Measurements from ENCODE around the gene MYBPC3. TPM values are rescaled to one million over a fixed set of nuclear protein-coding genes. Genes with fewer than 3 reads are reported as not detected.

MYBPC3 gene
- total RNA-seq, 4 donors from 2014 or later = not detected

DNA sequence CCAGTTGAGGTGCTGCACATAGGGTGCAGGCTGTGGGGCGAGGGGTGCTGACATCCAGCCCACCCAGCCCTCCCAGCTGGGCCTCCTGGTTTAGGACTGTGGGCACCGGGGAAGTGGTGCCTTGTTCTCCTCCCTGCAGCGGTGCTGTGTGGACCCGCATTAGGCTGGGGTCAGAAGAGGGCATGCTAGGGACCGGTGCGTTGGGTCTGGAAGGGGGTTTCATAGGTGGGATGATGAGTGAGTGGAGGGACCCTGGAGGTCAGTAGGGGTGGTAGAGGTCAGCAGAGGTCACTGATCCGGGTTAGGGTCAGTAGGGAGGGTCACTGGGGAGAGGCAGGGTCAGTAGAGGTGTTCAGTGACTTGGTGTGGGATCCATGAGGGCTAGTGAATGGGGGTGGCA lies 6.7 kb upstream of the MYBPC3 start:
- DNase-seq = no peak
- in situ Hi-C loops (cut with MboI; ENCODE audit: low pct_ligation_motif_present in 1 of 4, low pct_unique_long_range_greater_than_20kb in 1 of 4, low sequenced_read_pairs in 3 of 4) (loop anchor here in 1 of 4 donors (25.0 kb wide), 1 partner anchor 172 kb away; the partner anchor contains the start of genes ARFGAP2 and PACSIN3), intact Hi-C loops (cut with DNase I; ENCODE audit: low total_unique reads) (loop anchor here (5.0 kb wide), 2 partner anchors 182 to 467 kb away; partner anchors contain the start of gene ARFGAP2)
- TF ChIP-seq, protein P1, sequence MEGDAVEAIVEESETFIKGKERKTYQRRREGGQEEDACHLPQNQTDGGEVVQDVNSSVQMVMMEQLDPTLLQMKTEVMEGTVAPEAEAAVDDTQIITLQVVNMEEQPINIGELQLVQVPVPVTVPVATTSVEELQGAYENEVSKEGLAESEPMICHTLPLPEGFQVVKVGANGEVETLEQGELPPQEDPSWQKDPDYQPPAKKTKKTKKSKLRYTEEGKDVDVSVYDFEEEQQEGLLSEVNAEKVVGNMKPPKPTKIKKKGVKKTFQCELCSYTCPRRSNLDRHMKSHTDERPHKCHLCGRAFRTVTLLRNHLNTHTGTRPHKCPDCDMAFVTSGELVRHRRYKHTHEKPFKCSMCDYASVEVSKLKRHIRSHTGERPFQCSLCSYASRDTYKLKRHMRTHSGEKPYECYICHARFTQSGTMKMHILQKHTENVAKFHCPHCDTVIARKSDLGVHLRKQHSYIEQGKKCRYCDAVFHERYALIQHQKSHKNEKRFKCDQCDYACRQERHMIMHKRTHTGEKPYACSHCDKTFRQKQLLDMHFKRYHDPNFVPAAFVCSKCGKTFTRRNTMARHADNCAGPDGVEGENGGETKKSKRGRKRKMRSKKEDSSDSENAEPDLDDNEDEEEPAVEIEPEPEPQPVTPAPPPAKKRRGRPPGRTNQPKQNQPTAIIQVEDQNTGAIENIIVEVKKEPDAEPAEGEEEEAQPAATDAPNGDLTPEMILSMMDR (IDR thresholded peaks at IDR 0.05) = no peak
- TF ChIP-seq EP300 (IDR thresholded peaks at IDR 0.05; ENCODE audit: low read depth) (no peak), POLR2AphosphoS5 (IDR thresholded peaks at IDR 0.05) (no peak), POLR2A (IDR thresholded peaks at IDR 0.05) (no peak)
- no peaks in the 10 kb centered on the region for H3K27me3 ChIP-seq
- 83 to 93% methylated on average over 5 to 7 of the region's 7 CpGs for WGBS, 2 donors (ENCODE audit: low coverage in 1 of 2)
- H3K27ac ChIP-seq = no peak overlapping the region
- H3K36me3 ChIP-seq = no peaks in the 10 kb centered on the region
- H3K4me1 ChIP-seq = peaks cover 0 to 10% (median 5%) of the 10 kb centered on the region in 4 donors
- H3K4me3 ChIP-seq = no peak overlapping the region
- H3K9me3 ChIP-seq = no peaks in the 10 kb centered on the region

DNA sequence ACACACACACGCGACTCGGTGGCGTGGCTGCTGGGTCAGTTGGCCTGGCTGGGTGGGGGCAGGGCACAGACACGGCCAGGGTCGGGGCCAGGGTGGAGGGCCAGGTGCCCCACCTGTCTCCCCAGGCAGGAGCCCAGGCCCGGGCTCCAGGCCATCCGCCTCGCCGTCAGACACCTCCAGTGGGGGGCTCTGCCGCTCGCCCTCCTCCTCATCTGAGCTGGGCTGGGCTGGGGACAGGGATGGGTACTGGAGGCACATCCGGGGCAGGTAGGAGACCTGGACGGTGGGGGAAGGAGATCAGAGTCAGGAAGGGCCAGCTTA lies 6.2 kb upstream of the MYBPC3 start:
- intact Hi-C loops (cut with DNase I; ENCODE audit: low total_unique reads) = loop anchor here (5.0 kb wide), 2 partner anchors 181 to 466 kb away; partner anchors contain the start of gene ARFGAP2
- in situ Hi-C loops (cut with MboI; ENCODE audit: low pct_ligation_motif_present in 1 of 4, low pct_unique_long_range_greater_than_20kb in 1 of 4, low sequenced_read_pairs in 3 of 4) = loop anchor here in 1 of 4 donors (25.0 kb wide), 1 partner anchor 171 kb away; the partner anchor contains the start of genes ARFGAP2 and PACSIN3
- 88 to 100% methylated on average over 1 to 14 of the region's 14 CpGs for WGBS, 2 donors (ENCODE audit: low coverage in 1 of 2)

DNA sequence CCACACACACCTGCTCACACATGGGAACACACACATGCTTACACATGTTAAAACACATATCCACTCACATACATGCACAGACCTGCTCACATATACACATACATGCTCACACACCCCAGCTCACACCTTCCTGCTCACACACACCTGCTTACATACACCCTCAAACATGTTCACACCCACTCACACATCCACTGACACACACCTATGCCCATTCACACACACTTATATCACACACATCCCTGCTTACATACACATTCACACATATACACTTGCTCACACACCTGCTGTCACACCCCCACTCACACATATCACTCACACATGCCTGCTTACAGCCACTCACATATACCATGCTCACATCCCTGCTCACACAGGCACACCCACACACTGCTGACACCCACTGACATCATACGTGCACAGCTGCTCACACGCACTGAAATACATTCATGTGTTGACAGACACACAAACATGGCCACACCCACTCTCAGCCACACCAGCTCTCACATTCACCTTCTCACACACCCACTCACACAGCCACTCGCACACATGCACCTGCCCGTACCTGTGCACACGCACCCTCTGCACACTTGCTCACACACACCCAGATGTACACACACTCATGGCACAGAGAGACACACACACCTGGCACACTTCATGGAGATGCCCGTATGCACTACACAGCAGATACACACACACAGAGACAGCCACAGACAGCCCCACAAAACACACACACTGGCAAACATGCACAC lies 5.7 kb upstream of the MYBPC3 start:
- in situ Hi-C loops (cut with MboI; ENCODE audit: low pct_ligation_motif_present in 1 of 4, low pct_unique_long_range_greater_than_20kb in 1 of 4, low sequenced_read_pairs in 3 of 4) (loop anchor here in 1 of 4 donors (25.0 kb wide), 1 partner anchor 171 kb away; the partner anchor contains the start of genes ARFGAP2 and PACSIN3), intact Hi-C loops (cut with DNase I; ENCODE audit: low total_unique reads) (loop anchor here (5.0 kb wide), 2 partner anchors 181 to 466 kb away; partner anchors contain the start of gene ARFGAP2)
- no peak for TF ChIP-seq EP300 (IDR thresholded peaks at IDR 0.05; ENCODE audit: low read depth)
- no peak for TF ChIP-seq POLR2AphosphoS5 (IDR thresholded peaks at IDR 0.05)
- TF ChIP-seq, protein P1 (IDR thresholded peaks at IDR 0.05) = no peak
- Histone ChIP-seq H3K27ac (no peak overlapping the region), H3K36me3 (no peaks in the 10 kb centered on the region), H3K4me1 (peaks cover 0 to 10% (median 5%) of the 10 kb centered on the region in 4 donors), H3K4me3 (no peak overlapping the region), H3K27me3 (no peaks in the 10 kb centered on the region), H3K9me3 (no peaks in the 10 kb centered on the region)
- 67 to 87% methylated on average over 1 to 6 of the region's 6 CpGs for WGBS, 2 donors (ENCODE audit: low coverage in 1 of 2)
- no peak for DNase-seq

More for the DNA sequence above, 6.2 kb upstream of the MYBPC3 start:
- no peak for DNase-seq
- Histone ChIP-seq H3K27me3 (no peaks in the 10 kb centered on the region), H3K4me1 (peaks cover 0 to 10% (median 5%) of the 10 kb centered on the region in 4 donors), H3K9me3 (no peaks in the 10 kb centered on the region), H3K36me3 (no peaks in the 10 kb centered on the region), H3K27ac (no peak overlapping the region), H3K4me3 (no peak overlapping the region)
- TF ChIP-seq EP300 (IDR thresholded peaks at IDR 0.05; ENCODE audit: low read depth) = no peak
- TF ChIP-seq POLR2A (IDR thresholded peaks at IDR 0.05) = no peak
- no peak for TF ChIP-seq POLR2AphosphoS5 (IDR thresholded peaks at IDR 0.05)
- TF ChIP-seq, protein P1 (IDR thresholded peaks at IDR 0.05) = no peak

DNA sequence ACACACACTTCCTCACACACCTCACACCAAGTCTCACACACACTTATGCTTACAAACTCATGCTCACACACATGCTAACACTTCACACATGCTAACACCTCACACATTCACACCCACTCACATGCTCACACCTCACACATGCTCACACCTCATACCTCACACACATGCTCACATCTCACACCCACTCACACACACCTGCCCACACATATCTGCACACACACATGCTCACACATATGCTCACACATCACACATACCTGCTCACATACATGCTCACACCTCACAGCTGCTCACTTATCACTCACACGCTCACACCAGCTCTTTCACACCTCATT lies 4.5 kb upstream of the MYBPC3 start:
- Histone ChIP-seq H3K4me3 (no peak overlapping the region), H3K4me1 (peaks cover 0 to 10% (median 5%) of the 10 kb centered on the region in 4 donors), H3K27me3 (no peaks in the 10 kb centered on the region), H3K36me3 (no peaks in the 10 kb centered on the region), H3K27ac (no peak overlapping the region), H3K9me3 (no peaks in the 10 kb centered on the region)
- intact Hi-C loops (cut with DNase I; ENCODE audit: low total_unique reads) = loop anchor here (5.0 kb wide), 2 partner anchors 180 to 465 kb away; partner anchors contain the start of gene ARFGAP2
- in situ Hi-C loops (cut with MboI; ENCODE audit: low pct_ligation_motif_present in 1 of 4, low pct_unique_long_range_greater_than_20kb in 1 of 4, low sequenced_read_pairs in 3 of 4) = loop anchor here in 1 of 4 donors (25.0 kb wide), 1 partner anchor 170 kb away; the partner anchor contains the start of genes ARFGAP2 and PACSIN3
- no peak for DNase-seq
- whole genome bisulfite sequencing, 2 donors (ENCODE audit: low coverage in 1 of 2) = 80 to 97% methylated on average over 1 of the region's 1 CpG
- no peak for TF ChIP-seq POLR2A (IDR thresholded peaks at IDR 0.05)
- no peak for TF ChIP-seq EP300 (IDR thresholded peaks at IDR 0.05; ENCODE audit: low read depth)
- TF ChIP-seq, protein P1 (IDR thresholded peaks at IDR 0.05) = no peak
- no peak for TF ChIP-seq POLR2AphosphoS5 (IDR thresholded peaks at IDR 0.05)
